Measurements from ENCODE around the gene CDKAL1.

- TF ChIP-seq CTCF (conservative IDR thresholded peaks at IDR 0.05; ENCODE audit: low read depth, low read length): no peak
- no peak for TF ChIP-seq EZH2 (IDR thresholded peaks at IDR 0.05; ENCODE audit: low read length, unreplicated experiment)
- TF ChIP-seq EZH2phosphoT487 (IDR thresholded peaks at IDR 0.05; ENCODE audit: borderline replicate concordance, low read length): no peak
These were observed 623.9 kb downstream of the CDKAL1 start for GRCh38 chr6:21158149-21158548.
